ENCODE results near the gene ZNF91. TPM values are rescaled to one million over a fixed set of nuclear protein-coding genes. Genes with fewer than 3 reads are reported as not detected.
"Not testable (repeated sequence)": the region's sequence is repeated elsewhere in the genome, so short reads cannot be mapped to it uniquely, and the experiment has no call there.

The ZNF91 gene
- 7.5 and 10.4 TPM in 2 replicates for total RNA-seq (2014; rRNA removed; shearing (Covaris generic))

DNA sequence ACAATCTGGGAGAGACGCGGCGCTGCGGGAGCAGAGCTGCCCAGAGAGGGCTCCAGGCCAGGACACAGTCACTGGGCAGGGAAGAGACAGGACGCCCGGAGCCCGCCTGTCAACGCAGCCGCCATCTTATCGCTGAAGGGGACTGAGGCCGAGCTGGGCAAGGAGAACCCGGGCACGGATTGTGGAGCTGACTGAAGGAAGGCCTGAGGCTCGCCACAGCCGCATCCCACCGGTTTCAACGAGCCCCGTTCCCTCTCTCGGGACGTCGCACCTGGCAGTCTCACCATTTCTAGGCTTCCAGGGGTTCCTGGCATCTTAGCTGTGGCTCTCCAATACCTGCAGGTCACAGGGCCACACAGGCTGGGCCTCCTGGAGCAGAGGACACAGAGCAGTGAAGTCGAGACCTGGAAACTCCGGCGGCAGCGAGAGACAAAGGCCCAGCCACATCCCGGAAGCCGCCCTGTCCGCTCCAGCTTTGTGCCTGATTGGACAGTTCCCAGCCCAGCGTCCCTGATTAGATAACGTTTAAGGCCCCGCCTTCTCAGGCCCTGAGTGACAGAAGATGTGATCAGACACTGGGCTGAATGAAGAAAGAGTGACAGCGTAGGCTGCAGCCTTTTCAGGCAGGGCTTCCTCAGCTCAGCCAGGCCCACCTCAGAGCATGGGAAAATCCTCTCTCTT lies at the start of gene ZNF91:
Gene ZNF91, minus strand, starts transcription at position 431 of the 681 bp plus-strand sequence. Its CDS starts 117 bp downstream, at position 314.
- peak; percentile 96 for DNase-seq (ENCODE audit: low read depth)

DNA sequence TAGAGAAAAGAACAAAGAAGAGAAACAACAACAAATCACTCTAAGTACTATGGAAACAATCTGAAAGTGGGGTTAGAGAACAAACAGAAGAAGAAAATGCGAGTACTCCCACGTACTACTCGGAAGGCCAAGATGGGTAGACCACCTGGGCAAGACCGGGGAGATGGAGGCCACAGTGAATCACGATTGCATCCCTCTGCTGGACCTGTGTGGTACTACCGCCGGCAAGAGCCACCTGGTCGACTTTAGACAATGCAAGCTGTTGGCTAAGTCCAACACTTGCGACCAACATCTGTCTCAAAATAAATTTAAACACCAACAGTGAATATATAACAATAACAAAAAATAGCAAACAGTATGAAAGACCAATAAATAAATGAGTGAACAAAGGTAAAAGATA lies 45.5 kb upstream of the ZNF91 start:
- DNase-seq (ENCODE audit: low read depth): no peak

DNA sequence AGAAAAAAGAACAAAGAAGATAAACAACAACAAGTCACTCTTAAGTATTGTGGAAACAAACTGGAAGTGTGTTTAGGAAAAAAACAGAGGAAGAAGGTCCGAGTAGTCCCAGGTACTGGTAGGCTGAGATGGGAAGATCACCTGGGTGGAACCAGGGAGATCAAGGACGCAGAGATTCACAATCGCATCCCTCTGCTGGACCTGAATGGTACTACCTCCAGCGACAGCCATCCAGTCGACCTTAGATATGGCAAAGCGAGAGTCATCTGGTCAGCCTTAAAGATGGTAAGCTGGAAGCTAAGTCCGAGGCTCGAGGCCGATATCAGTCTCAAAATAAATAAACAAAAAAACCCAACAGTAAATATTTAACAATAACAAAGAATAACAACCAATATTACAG lies 44.9 kb upstream of the ZNF91 start:
- DNase-seq (ENCODE audit: low read depth): no peak

DNA sequence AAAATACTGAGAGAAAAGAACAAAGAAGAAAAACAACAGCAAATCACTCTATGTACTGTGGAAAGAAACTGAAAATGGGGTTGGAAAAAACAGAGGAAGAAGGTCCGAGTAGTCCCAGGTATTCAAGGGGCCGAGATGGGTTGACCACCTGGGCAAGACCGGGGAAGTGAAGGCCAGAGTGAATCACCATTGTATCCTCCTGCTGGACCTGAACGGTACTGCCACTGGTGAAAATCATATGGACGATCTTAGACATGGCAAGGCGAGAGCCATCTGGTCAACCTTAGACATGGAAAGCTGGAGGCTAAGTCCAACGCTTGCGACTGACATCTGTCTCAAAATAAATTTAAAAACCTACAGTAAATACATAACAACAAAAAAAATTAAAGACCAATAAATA lies 44.4 kb upstream of the ZNF91 start:
- no peak for DNase-seq (ENCODE audit: low read depth)

DNA sequence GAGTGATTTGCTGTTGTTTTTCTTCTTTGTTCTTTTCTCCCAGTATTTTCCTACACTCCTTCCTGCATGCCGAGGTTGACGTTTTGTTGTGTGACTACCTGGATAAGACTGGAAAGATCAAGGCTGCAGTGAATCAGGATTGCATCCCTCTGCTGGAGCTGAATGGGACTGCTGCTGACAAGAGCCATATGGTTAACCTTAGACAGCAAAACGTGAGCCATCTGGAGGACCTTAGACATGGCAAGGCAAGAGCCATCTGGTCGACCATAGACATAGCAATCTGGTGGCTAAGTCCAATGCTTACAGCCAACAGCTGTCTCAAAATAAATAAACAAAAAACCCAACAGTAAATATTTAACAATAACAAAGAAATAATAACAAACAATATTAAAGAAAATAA lies 42.6 kb upstream of the ZNF91 start:
- DNase-seq (ENCODE audit: low read depth): no peak

DNA sequence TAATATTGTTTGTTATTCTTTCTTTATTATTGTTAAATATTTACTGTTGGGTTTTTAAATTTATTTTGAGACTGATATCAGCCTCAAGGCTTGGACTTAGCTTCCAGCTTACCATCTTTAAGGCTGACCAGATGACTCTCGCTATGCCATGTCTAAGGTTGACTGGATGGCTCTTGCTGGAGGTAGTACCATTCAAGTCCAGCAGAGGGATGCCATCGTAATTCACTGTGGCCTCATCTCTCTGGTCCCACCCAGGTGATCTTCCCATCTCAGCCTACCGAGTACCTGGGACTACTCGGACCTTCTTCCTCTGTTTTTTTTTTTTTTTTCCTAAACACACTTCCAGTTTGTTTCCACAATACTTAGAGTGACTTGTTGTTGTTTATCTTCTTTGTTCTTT lies 41.7 kb upstream of the ZNF91 start:
- no peak for DNase-seq (ENCODE audit: low read depth)

DNA sequence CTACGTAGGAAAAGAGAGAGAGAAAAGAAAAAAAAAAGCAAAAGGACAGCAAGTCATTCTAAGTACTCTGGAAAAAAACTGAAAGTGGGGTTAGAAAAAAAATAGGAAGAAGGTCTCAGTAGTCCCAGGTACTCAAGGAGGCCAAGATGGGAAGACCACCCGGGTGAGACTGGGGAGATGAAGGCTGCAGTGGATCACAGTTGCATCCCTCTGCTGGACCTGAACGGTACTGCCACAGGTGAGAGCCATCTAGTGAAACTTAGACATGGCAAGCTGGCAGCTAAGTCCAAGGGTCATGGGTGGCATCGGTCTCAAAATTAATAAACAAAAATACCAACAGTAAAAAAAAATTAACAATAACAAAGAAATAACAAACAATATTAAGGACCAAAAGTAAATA lies 41.0 kb upstream of the ZNF91 start:
- DNase-seq (ENCODE audit: low read depth): no peak

DNA sequence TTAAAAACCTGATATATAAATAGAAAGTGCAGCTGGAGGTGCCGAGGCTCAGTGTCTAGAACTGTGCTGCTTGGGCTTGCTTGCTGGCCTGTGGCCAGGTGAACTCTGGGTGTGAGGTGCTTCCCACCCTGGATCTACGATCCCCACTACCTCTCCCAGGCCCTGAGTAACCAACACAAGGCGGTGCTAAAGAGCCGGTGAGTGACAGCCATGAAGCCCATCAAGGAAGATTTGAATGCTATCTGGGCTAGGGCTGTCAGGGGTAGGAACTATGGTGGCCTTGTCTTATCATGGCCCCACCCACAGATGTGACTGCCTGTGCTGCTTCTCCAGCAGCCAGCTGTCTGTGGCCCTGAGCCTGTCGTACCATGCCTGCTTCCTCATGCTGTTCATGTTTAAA lies 25.6 kb upstream of the ZNF91 start:
- DNase-seq (ENCODE audit: low read depth): no peak

DNA sequence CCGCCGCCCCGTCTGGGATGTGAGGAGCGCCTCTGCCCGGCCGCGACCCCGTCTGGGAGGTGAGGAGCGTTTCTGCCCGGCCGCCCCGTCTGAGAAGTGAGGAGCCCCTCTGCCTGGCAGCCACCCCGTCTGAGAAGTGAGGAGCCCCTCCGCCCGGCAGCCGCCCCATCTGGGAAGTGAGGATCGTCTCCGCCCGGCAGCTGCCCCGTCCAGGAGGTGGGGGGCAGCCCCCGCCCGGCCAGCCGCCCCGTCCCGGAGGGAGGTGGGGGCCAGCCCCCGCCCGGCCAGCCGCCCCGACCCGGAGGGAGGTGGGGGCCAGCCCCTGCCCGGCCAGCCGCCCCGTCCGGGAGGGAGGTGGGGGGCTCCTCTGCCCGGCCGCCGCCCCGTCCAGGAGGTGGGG lies 24.0 kb upstream of the ZNF91 start:
- not testable (repeated sequence) for DNase-seq (ENCODE audit: low read depth)

DNA sequence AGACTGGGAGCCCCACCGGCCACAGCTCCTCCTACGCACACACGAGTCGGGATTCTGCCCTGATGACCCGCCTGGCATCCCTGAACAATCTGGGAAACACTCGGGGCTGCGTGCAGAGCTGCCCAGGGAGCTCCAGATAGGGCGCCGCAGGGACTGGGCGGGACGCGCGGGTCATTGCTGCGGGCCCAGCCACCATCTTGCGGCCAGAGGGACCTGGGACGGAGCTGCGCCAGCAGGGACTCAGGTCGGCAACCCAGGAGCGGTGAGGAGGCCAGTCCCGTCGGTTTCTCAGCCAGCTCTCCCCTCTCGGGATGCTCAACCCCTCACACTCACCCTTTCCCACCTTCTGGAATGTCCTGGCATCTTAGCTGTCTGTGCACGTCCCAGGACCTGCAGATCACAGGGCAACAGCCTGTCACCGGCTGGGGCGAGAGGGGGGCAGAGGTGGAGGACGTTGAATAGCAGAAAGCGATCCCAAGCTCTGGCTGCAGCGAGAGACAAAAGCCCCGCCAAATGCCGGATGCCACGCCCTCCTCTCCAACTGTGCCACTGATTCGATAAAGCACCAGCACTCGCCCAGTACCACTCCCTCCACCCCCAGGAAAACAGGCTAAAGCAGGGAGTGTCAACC lies 20.4 kb upstream of the ZNF91 start:
- DNase-seq (ENCODE audit: low read depth): peak; percentile 57

DNA sequence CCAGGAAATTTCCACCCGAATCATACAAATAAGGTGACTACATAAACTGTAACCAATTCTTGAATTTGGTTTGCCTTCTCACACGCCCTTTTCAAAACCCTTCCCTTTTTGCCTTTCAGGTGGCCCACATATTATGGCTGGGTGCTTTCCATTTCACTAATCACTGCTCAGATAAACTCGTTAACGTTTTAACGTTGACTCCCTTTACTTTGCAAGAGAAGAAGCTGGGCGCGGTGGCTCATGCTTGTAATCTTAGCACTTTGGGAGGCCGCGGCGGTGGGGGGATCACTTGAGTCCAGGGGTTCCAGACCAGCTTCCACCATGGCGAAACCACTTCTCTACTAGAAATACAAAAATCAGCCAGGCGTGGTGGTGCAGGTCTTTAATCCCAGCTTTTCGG lies 19.8 kb upstream of the ZNF91 start:
- no peak for DNase-seq (ENCODE audit: low read depth)

DNA sequence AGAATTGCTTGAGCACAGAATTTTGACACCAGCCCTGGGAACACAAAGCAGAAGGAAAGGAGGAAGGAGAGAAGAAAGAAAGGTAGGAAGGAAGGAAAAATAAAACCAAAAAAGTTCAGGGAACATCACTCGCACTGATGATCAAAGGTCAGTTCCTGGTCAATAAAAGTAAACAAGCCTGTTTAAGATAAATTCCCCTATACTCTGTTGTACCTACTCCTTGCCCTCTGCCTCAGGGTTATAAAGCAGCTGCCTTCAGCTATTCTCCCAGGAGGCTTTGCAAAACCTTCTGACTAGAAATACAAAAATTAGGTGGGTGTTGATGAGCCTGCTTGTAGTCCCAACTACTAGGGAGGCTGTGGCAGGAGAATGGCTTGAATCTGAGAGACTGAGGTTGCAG lies 14.9 kb upstream of the ZNF91 start:
- no peak for DNase-seq (ENCODE audit: low read depth)

DNA sequence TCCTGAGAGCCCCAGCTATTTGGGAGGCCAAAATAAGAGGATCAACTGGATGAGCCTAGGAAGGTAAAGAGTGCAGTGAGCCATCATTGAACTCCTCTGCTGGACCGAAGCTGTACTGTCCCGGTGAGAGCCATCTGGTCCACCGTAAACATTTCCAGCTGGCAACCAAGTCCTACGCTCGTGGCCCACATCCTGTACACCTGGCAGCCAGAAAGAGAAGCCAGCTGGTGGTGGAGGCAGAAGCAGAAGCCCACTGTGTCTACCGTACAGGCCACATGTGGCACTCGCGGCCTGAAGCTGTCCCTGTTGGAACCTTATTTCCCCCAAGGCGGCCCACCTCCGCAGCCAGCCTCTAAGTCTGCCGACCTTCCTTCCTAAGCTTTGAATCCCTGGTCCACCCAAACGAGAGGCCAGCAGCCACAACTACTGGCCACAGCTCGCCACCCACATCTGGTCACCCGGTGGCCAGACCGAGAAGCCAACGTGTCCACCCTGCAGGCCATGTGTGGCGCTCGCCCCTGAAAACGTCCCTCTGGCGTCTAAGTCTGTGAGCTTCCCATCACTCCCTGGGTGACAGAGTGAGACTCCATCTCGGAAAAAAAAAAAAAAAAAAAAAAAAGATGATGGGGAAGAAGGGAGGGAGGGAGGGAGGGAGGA lies 14.2 kb upstream of the ZNF91 start:
- no peak for DNase-seq (ENCODE audit: low read depth)

DNA sequence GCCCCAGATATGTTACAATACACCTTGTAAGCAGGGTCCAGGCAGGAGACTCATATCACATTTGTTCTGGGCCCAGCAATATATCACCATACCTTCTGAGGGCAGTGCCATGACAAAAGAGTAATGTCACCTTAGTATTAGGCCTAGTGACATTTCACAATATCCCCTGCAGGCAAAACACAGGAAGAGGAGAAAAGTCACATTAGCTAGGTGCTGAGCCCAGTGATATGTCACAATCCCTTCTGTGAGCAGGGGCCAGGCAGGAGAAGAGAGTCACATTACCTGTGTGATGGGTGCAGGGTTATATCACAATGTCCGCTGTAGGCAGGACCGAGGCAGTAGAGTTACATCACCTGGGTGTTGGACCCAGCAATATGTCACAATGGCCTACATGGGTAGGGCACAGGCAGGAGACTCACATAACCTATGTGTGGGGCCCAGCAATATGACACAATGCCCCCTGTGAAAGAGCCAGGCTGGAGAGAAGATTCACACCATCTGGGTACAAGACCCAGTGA lies 12.4 kb upstream of the ZNF91 start:
- DNase-seq (ENCODE audit: low read depth): no peak

DNA sequence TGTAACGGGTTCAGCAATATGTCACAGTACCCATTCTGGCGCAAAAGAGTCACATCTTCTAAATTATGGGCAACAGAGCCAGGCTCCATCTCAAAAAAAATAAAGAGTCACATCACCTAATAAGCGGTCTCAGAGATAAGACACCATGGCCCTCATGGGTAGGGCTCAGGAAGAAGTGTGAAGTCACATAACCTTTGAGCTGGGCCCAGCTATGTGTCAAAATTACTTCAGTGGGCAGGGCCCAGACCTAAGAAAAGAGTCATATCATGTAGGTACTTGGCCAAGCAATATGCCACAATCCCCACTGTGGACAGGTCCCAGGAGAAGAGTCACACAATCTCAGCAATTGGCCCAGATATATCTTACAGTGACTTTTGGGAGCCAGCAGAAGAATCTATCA lies 11.4 kb upstream of the ZNF91 start:
- no peak for DNase-seq (ENCODE audit: low read depth)

DNA sequence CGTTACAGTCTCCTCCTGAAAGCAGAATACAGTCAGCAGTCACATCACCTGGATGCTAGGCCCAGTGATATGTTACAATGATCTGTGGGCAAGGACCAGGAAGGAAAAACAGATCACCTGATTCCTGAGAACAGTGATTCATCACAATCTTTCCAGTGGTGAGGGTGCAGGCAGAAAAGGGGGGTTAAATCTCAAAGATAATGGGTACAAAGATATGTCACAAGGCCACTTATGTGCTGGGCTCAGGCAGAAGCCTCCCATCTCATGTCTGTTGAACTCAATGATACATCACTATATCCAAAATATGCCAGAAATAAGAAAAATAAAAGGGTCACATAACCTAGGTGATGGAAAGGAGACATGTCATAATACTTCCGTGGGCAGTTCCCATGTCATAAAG lies 10.8 kb upstream of the ZNF91 start:
- no peak for DNase-seq (ENCODE audit: low read depth)

DNA sequence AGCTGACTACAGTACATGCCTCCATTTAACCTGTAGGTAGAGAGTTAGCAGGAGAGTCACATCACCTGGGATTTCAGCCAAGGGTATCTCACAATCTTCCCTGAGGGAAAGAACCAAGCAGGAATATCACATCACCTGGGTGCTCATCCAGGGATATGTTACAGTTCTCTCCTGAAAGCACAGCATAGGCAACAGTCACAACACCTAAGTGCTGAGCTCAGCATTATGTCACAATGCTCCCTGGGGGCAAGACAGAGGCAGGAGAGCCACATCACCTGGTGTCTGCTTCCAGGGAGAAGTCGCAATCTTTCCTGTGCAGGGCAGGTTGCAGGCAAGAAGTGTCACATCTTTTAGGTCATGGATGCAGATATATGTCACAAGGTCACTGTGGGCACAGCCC lies 9.4 kb upstream of the ZNF91 start:
- no peak for DNase-seq (ENCODE audit: low read depth)

DNA sequence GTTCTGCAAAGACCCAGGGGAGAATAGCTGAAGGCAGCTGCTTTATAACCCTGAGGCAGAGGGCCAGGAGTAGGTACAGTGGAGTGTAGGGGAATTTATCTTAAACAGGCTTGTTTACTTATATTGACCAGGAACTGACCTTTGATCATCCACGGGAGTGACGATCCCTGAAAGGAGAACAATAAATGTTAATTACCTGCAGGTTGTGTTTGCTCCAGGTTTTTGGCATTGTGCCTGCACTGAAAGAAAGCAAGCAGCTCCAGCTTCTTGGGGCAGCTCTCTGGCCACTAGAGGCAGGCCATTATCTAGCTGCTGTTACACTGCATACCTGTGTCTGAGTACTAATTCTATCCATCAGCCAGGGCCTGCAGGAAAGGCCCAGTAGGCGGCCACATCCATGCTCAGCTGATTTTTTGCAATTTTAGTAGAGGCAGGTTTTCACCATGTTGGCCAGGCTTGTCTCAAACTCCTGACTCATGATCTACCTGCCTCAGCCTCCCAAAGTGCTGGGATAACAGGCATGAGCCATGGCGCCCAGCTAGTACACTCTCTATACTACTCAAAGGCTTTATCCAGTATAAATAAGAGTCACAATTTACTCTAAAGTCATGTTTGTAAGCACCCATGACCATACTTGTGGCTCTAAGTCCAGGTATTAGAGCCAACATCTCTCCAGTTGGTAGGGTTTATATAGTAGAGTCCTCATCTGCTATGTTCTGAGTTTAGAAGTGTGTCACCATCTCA lies 8.5 kb upstream of the ZNF91 start:
- no peak for DNase-seq (ENCODE audit: low read depth)

DNA sequence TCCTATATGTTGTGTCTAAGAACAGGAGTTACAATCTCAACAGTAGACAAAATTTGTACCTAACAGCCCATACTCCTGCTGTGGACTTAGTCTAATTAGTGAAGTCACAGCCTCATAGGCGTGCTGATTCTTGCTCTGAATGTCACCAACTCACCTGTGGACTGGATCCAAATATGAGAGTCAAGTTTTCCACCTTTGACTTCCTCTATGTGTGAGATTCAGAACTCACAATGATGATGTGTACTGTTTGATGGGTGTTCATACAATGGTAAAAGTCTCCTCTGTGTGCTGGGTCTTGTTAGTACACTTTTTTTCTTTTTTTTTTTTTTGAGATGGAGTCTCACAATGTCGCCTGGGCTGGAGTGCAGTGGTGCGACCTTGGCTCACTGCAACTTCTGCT lies 7.8 kb upstream of the ZNF91 start:
- DNase-seq (ENCODE audit: low read depth): no peak

DNA sequence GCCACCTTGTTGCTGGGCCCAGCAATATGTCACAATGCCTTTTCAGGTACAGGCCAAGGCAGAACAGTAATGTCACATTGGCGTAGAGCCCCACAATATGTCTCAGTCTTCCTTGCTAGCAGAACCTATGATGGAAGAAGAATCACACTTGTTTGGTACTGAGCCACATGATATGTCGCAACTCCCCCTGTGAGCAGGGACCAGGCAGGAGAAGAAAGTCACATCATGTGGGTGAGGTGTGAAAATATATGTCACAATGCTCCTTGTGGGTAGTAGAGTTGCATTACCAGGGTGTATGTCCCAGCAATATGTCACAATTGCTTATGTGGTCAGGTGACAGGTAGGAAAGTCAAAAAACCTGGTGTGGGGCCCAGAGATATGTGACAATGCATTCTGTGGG lies 7.1 kb upstream of the ZNF91 start:
- no peak for DNase-seq (ENCODE audit: low read depth)

DNA sequence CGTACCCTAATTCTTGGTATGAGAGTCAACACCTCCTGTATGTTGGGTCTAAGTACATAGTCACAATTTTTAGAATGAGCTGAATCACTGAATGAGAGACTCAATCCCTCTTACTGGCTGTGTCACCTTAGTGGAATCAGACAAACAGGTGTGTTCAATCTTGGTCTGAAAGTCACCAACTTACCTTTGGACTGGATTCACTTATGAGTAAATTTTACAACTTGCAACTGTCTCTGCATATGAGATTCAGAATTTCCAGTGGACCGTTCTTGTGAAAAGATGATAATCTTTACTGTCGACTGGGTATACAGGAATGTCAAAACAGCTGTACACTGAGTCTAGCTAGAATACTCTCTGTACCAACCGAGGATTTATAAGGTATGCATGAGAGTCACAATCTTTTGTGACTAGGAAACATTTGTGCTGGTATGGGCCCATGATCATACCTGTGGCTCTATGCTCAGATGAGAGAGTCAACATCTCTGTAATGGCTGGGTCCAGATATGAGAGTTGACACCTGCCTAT lies 5.9 kb upstream of the ZNF91 start:
- no peak for DNase-seq (ENCODE audit: low read depth)

DNA sequence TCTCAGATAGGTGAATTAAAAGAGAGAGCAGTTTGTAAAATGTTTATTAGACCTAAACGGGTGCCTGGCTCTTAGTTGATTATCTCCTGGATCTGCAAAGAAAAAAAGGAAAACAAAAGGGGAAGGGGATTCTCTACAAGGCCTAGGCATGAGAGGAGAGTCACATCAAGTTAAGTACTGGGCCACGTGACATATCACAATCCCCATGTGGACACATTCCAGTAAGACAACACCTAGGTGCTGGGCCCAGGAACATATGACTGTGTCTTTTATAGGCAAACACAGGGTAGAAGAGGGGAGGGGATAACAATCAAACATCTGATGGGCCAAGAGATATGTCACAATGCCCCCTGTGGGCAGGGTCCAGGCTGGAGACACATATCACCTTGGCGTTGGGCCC lies 4.2 kb upstream of the ZNF91 start:
- DNase-seq (ENCODE audit: low read depth): no peak

All from Daoy (cell line).